ENCODE measurements around the gene IGF1.

The IGF1 gene

DNA sequence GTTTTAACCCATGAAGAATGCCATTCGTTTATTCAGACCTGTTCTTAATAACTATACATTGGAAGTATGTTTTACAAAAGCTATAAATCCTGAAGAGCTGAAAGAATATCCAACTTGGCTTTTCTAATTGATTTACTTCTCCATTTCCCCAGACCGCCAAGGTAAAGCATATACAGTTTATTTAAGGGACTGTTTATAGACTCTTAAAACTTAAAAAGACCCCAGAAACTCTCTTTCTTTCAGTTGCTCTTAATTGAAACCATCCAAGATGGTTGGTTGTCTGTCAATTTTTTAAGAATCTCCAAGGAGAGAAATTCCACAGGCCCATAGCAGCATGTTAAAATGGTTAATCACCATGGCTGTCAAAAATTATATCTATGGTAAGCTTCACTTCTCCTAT lies 8.8 kb downstream of the IGF1 start:
- TF ChIP-seq TEAD4 (IDR thresholded peaks at IDR 0.05): no peak
- TF ChIP-seq YY1 (IDR thresholded peaks at IDR 0.05; ENCODE audit: low read depth): no peak
- TF ChIP-seq TAF1 (IDR thresholded peaks at IDR 0.05; ENCODE audit: low read depth): no peak
- no peak for TF ChIP-seq USF1 (IDR thresholded peaks at IDR 0.05)
- no peak for TF ChIP-seq FOXM1 (IDR thresholded peaks at IDR 0.05; ENCODE audit: borderline replicate concordance, low read depth)
- TF ChIP-seq EGR1 (IDR thresholded peaks at IDR 0.05): no peak
- no peak for TF ChIP-seq ZBTB7A (IDR thresholded peaks at IDR 0.05; ENCODE audit: low read depth)
- TF ChIP-seq NFIC (IDR thresholded peaks at IDR 0.05): no peak
- TF ChIP-seq CREB1 (IDR thresholded peaks at IDR 0.05; ENCODE audit: low read depth): no peak
- TF ChIP-seq CEBPB (IDR thresholded peaks at IDR 0.05): no peak
- TF ChIP-seq EP300 (IDR thresholded peaks at IDR 0.05; ENCODE audit: borderline replicate concordance): no peak
- TF ChIP-seq TCF12 (IDR thresholded peaks at IDR 0.05; ENCODE audit: low read depth): no peak
- TF ChIP-seq MAX (IDR thresholded peaks at IDR 0.05): no peak
- no peak for TF ChIP-seq RAD21 (IDR thresholded peaks at IDR 0.05; ENCODE audit: low read depth)
- TF ChIP-seq REST (IDR thresholded peaks at IDR 0.05; ENCODE audit: low read depth): no peak

DNA sequence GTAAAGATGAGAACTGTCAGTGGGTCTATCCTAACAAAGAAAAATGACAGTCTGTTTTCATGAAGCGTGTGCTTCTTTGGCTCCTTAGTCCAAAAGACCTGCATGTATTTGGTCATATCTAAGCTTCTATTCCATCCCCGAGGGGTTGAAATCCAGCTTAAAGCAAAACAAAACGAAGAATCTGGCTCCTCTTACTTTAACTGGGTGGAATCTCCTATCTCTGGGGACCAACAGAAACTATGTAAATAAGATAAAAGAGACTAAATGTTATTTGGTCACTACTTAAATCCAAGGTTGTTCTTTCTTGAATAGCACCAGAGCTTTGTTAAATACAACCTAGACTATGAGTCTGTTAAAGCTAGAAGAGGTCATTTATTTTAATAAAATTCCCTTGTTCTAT lies 9.4 kb downstream of the IGF1 start:
- TF ChIP-seq EGR1 (IDR thresholded peaks at IDR 0.05) (no peak), CEBPB (IDR thresholded peaks at IDR 0.05) (no peak), MAX (IDR thresholded peaks at IDR 0.05) (no peak), FOXM1 (IDR thresholded peaks at IDR 0.05; ENCODE audit: borderline replicate concordance, low read depth) (no peak), REST (IDR thresholded peaks at IDR 0.05; ENCODE audit: low read depth) (no peak), ZBTB7A (IDR thresholded peaks at IDR 0.05; ENCODE audit: low read depth) (no peak), TCF12 (IDR thresholded peaks at IDR 0.05; ENCODE audit: low read depth) (no peak), TEAD4 (IDR thresholded peaks at IDR 0.05) (no peak), EP300 (IDR thresholded peaks at IDR 0.05; ENCODE audit: borderline replicate concordance) (no peak)

- TF ChIP-seq EP300 (IDR thresholded peaks at IDR 0.05; ENCODE audit: borderline replicate concordance) (no peak), TAF1 (IDR thresholded peaks at IDR 0.05; ENCODE audit: low read depth) (no peak), TCF12 (IDR thresholded peaks at IDR 0.05; ENCODE audit: low read depth) (no peak), REST (IDR thresholded peaks at IDR 0.05; ENCODE audit: low read depth) (no peak), ZBTB7A (IDR thresholded peaks at IDR 0.05; ENCODE audit: low read depth) (no peak), YY1 (IDR thresholded peaks at IDR 0.05; ENCODE audit: low read depth) (no peak)
Measured at GRCh38 chr12:102468261-102468915, 12.0 kb downstream of the IGF1 start.

DNA sequence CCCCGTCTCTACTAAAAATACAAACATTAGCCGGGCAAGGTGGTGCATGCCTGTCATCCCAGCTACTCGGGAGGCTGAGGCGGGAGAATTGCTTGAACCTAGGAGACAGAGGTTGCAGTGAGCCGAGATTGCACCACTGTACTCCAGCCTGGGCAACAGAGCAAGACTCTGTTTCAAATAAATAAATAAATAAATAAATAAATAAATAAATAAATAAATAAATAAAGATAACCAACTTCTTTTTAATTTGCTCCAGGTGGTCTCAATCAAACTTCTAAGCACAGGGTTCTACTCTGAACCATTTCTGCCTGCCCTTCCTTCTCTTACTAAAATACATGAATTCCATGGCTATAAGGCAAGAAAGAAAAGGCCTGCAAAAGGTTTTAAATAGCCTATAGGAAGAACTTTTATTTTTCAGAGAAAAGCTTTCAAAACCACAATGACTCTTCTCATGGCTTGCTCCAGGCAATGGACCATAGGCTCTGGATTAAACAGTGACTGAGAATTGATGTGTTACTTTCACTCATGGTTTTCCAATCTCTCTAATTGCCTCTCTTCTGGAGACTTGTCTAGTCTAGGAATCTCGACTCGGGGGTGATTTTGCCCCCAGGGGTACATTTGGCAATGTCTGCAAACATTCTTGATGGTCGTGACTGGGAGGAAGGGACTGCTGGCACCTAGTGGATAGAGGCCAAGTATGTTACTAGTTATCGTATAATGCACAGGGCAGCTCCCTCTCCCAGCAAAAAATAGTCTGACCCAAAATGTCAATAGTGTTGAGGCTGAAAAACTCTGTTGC lies 14.4 kb downstream of the IGF1 start:
- TF ChIP-seq NFIC (IDR thresholded peaks at IDR 0.05) (no peak), YY1 (IDR thresholded peaks at IDR 0.05; ENCODE audit: low read depth) (no peak), EP300 (IDR thresholded peaks at IDR 0.05; ENCODE audit: borderline replicate concordance) (no peak), EGR1 (IDR thresholded peaks at IDR 0.05) (no peak), CEBPB (IDR thresholded peaks at IDR 0.05) (no peak), USF1 (IDR thresholded peaks at IDR 0.05) (no peak), FOXM1 (IDR thresholded peaks at IDR 0.05; ENCODE audit: borderline replicate concordance, low read depth) (no peak), ZBTB7A (IDR thresholded peaks at IDR 0.05; ENCODE audit: low read depth) (no peak), TCF12 (IDR thresholded peaks at IDR 0.05; ENCODE audit: low read depth) (no peak)

Measured in Ishikawa (cell line).